Stimulated activated CD4-positive, alpha-beta T cell treated with anti-CD3 and anti-CD28 coated beads, Interleukin-15, amount 100 ng/mL, for 48 hours (primary cell): ENCODE data around the gene HS1BP3.

Experiments
- DNase-seq, 2 donors: peaks; one replicate each; pipeline ENCODE4 v3.0.0-alpha.2; 2020; ENCODE audit warnings: low read depth in 2 of 2

HS1BP3 gene

GRCh38 chr2:20570249-20570648, 80.6 kb downstream of the HS1BP3 start:
- DNase-seq = no peak

- no peak for DNase-seq
Measured at GRCh38 chr2:20569464-20570223, 81.3 kb downstream of the HS1BP3 start.

DNA sequence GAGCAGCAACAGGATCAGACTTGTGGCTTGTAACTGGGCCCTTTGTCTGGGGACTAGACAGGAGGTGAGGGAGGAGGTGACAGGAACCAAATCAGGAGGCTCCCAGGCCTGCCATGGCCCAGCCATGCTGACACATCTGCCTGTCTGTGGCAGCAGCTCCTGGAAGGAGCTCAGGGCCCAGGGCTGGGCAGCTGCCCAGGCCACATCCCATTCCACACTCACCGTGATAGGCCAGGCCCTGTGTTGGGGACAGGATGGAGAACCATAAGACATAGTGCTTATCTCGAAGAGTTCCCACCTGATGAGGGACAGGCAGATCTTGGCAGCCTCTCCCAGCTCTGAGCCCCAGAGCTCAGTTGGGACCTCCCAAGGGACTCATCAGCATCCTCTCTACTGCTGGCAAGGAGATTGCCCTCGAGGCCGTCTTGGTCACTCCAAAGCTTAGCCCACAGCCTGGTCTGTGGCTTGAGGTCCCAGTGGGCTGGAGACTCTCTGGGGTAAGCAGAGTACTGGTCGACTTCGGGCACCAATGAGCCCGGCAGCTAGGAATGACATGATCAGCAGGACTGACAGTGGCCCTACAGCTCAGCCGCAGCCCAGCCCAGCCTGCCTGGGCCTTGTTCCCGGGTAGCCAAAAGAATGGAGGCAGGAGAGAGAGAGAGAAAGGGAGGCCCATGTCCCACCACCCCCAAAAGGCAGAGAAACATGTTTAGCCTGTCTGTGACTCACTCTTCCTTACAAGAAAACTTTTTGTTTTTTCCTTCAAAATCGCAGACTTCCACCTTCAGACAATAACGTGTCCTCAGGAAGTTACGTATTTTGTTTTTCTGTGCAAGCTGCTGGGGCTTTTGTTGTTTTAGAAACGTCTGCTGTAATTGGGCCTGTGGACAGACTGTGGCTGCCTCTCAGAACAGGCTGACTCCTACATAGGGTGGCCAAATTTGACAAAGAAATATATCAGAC, 82.1 kb downstream of the HS1BP3 start:
- no peak for DNase-seq

- no peak for DNase-seq
Measured at GRCh38 chr2:20567926-20568179, 83.0 kb downstream of the HS1BP3 start.
